KMS-11 (cell line): ENCODE measurements around the gene CFB.

Experiments
- H2AFZ ChIP-seq: fragments of 200-600 bp; sonication (generic); 2 replicates; pipeline ENCODE4 v1.6.1; 2016; ENCODE audit warnings: antibody characterized with exemption, mixed run types, low read depth
- H3K27ac ChIP-seq: fragments of 200-600 bp; sonication (generic); 2 replicates; pipeline ENCODE4 v1.6.1; 2016; ENCODE audit warnings: mild to moderate bottlenecking, mixed run types
- H3K27me3 ChIP-seq: fragments of 200-600 bp; sonication (generic); 2 replicates; pipeline ENCODE4 v1.6.1; 2017; ENCODE audit warnings: mild to moderate bottlenecking, low read depth, mixed run types, moderate library complexity; ENCODE audit not compliant: insufficient read depth
- H3K36me3 ChIP-seq: fragments of 200-600 bp; sonication (generic); 2 replicates; pipeline ENCODE4 v1.6.1; 2017; ENCODE audit warnings: mild to moderate bottlenecking, mixed run types; ENCODE audit not compliant: insufficient read depth
- H3K4me1 ChIP-seq: fragments of 200-600 bp; sonication (generic); 2 replicates; pipeline ENCODE4 v1.6.1; 2016; ENCODE audit warnings: mild to moderate bottlenecking, low read depth, mixed run types; ENCODE audit not compliant: poor library complexity, severe bottlenecking
- H3K4me2 ChIP-seq: fragments of 200-600 bp; sonication (generic); 2 replicates; pipeline ENCODE4 v1.7.0; 2016; ENCODE audit warnings: mild to moderate bottlenecking, mixed run types
- H3K4me3 ChIP-seq: fragments of 200-600 bp; sonication (generic); IDR thresholded peaks from 2 replicates; pipeline ENCODE4 v1.6.1; 2017; ENCODE audit warnings: low read depth, low read length, mixed read lengths; ENCODE audit not compliant: insufficient read depth
- H3K79me2 ChIP-seq: fragments of 200-600 bp; sonication (generic); 2 replicates; pipeline ENCODE4 v1.6.1; 2016; ENCODE audit warnings: low read depth, mixed run types; ENCODE audit not compliant: insufficient read depth
- H3K9ac ChIP-seq: fragments of 200-600 bp; sonication (generic); 2 replicates; pipeline ENCODE4 v1.6.1; 2016; ENCODE audit warnings: mild to moderate bottlenecking, mixed run types
- H4K20me1 ChIP-seq: fragments of 200-600 bp; sonication (generic); 2 replicates; pipeline ENCODE4 v1.6.1; 2016; ENCODE audit warnings: mild to moderate bottlenecking, mixed run types; ENCODE audit not compliant: insufficient read depth
- CTCF ChIP-seq: fragments of 200-600 bp; sonication (generic); conservative IDR thresholded peaks from 2 replicates; pipeline ENCODE4 v1.6.1; 2017; ENCODE audit warnings: low read depth, mild to moderate bottlenecking, antibody characterized with exemption, low read length, moderate library complexity, mixed read lengths

CFB gene

GRCh38 chr6:31945507-31946369 is at the start of gene CFB:
Gene CFB (plus strand): TSS chr6:31946095. CDS start chr6:31946222, 127 bp downstream.
- H3K36me3 ChIP-seq: no peaks in the 10 kb centered on the region
- TF ChIP-seq CTCF: no peak
- H3K27ac ChIP-seq: no peak within 1 kb of the TSS
- H3K4me2 ChIP-seq: no peak within 1 kb of the TSS
- no peak within 1 kb of the TSS for H3K9ac ChIP-seq
- H3K4me1 ChIP-seq: no peaks in the 10 kb centered on the region
- H3K4me3 ChIP-seq: no peak within 1 kb of the TSS
- peaks cover 26% of the 10 kb centered on the region for H3K27me3 ChIP-seq
- H4K20me1 ChIP-seq: no peaks in the 10 kb centered on the region
- no peak within 1 kb of the TSS for H2AFZ ChIP-seq
- H3K79me2 ChIP-seq: no peaks in the 10 kb centered on the region

- peaks cover 14% of the 10 kb centered on the region for H3K79me2 ChIP-seq
Observed at GRCh38 chr6:31896493-31896855, 49.4 kb upstream of the CFB start.

GRCh38 chr6:31896856-31897611 is 48.9 kb upstream of the CFB start:
- no peaks in the 10 kb centered on the region for H4K20me1 ChIP-seq
- H3K36me3 ChIP-seq: no peaks in the 10 kb centered on the region; the same call in 1 of the 2 replicates
- peaks cover 14% of the 10 kb centered on the region for H3K79me2 ChIP-seq
- peak overlapping the region; percentile 1 for H3K4me3 ChIP-seq
- H3K27me3 ChIP-seq: no peaks in the 10 kb centered on the region
- peak overlapping the region; percentile 59 for H2AFZ ChIP-seq
- peak overlapping the region; percentile 30 for H3K27ac ChIP-seq
- H3K4me2 ChIP-seq: peak overlapping the region; percentile 88
- peaks cover 37% of the 10 kb centered on the region for H3K4me1 ChIP-seq
- H3K9ac ChIP-seq: peak overlapping the region; percentile 63
- no peak for TF ChIP-seq CTCF

More at GRCh38 chr6:31896493-31896855, 49.4 kb upstream of the CFB start:
- peak overlapping the region; percentile 88 for H3K4me2 ChIP-seq
- no peak overlapping the region for H3K4me3 ChIP-seq
- H4K20me1 ChIP-seq: no peaks in the 10 kb centered on the region
- peak overlapping the region; percentile 59; the same call in 1 of the 2 replicates for H2AFZ ChIP-seq
- H3K27ac ChIP-seq: peak overlapping the region; percentile 30; the same call in 1 of the 2 replicates
- peak overlapping the region; percentile 63; the same call in 1 of the 2 replicates for H3K9ac ChIP-seq
- peaks cover 37% of the 10 kb centered on the region for H3K4me1 ChIP-seq
- no peaks in the 10 kb centered on the region; the same call in 1 of the 2 replicates for H3K36me3 ChIP-seq
- H3K27me3 ChIP-seq: no peaks in the 10 kb centered on the region
- TF ChIP-seq CTCF: no peak

GRCh38 chr6:31897612-31898382 is 48.1 kb upstream of the CFB start, which contains the start of gene EHMT2:
Gene EHMT2 (minus strand): TSS chr6:31897698. CDS start chr6:31897677, 21 bp downstream.
- Histone ChIP-seq H3K4me1 (peaks cover 40% of the 10 kb centered on the region), H4K20me1 (no peaks in the 10 kb centered on the region), H3K27ac (peak within 1 kb of the TSS; percentile 66), H3K9ac (peak within 1 kb of the TSS; percentile 69), H3K36me3 (no peaks in the 10 kb centered on the region; the same call in 1 of the 2 replicates), H3K4me2 (peak within 1 kb of the TSS; percentile 93), H2AFZ (peak within 1 kb of the TSS; percentile 59), H3K27me3 (no peaks in the 10 kb centered on the region), H3K4me3 (peak within 1 kb of the TSS; percentile 35), H3K79me2 (peaks cover 14% of the 10 kb centered on the region)
- no peak for TF ChIP-seq CTCF
